Measurements from ENCODE around the gene ERN2.

- no peak for TF ChIP-seq PRRX2 (CRISPR knock-in tag; IDR thresholded peaks at IDR 0.05)
- TF ChIP-seq, protein P1, sequence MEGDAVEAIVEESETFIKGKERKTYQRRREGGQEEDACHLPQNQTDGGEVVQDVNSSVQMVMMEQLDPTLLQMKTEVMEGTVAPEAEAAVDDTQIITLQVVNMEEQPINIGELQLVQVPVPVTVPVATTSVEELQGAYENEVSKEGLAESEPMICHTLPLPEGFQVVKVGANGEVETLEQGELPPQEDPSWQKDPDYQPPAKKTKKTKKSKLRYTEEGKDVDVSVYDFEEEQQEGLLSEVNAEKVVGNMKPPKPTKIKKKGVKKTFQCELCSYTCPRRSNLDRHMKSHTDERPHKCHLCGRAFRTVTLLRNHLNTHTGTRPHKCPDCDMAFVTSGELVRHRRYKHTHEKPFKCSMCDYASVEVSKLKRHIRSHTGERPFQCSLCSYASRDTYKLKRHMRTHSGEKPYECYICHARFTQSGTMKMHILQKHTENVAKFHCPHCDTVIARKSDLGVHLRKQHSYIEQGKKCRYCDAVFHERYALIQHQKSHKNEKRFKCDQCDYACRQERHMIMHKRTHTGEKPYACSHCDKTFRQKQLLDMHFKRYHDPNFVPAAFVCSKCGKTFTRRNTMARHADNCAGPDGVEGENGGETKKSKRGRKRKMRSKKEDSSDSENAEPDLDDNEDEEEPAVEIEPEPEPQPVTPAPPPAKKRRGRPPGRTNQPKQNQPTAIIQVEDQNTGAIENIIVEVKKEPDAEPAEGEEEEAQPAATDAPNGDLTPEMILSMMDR (IDR thresholded peaks at IDR 0.05), result no peak
- TF ChIP-seq, protein P2, sequence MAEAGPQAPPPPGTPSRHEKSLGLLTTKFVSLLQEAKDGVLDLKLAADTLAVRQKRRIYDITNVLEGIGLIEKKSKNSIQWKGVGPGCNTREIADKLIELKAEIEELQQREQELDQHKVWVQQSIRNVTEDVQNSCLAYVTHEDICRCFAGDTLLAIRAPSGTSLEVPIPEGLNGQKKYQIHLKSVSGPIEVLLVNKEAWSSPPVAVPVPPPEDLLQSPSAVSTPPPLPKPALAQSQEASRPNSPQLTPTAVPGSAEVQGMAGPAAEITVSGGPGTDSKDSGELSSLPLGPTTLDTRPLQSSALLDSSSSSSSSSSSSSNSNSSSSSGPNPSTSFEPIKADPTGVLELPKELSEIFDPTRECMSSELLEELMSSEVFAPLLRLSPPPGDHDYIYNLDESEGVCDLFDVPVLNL (CRISPR knock-in tag; IDR thresholded peaks at IDR 0.05; ENCODE audit: borderline replicate concordance, low read depth), result no peak
- TF ChIP-seq, protein P3, sequence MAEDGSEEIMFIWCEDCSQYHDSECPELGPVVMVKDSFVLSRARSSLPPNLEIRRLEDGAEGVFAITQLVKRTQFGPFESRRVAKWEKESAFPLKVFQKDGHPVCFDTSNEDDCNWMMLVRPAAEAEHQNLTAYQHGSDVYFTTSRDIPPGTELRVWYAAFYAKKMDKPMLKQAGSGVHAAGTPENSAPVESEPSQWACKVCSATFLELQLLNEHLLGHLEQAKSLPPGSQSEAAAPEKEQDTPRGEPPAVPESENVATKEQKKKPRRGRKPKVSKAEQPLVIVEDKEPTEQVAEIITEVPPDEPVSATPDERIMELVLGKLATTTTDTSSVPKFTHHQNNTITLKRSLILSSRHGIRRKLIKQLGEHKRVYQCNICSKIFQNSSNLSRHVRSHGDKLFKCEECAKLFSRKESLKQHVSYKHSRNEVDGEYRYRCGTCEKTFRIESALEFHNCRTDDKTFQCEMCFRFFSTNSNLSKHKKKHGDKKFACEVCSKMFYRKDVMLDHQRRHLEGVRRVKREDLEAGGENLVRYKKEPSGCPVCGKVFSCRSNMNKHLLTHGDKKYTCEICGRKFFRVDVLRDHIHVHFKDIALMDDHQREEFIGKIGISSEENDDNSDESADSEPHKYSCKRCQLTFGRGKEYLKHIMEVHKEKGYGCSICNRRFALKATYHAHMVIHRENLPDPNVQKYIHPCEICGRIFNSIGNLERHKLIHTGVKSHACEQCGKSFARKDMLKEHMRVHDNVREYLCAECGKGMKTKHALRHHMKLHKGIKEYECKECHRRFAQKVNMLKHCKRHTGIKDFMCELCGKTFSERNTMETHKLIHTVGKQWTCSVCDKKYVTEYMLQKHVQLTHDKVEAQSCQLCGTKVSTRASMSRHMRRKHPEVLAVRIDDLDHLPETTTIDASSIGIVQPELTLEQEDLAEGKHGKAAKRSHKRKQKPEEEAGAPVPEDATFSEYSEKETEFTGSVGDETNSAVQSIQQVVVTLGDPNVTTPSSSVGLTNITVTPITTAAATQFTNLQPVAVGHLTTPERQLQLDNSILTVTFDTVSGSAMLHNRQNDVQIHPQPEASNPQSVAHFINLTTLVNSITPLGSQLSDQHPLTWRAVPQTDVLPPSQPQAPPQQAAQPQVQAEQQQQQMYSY (CRISPR knock-in tag; IDR thresholded peaks at IDR 0.05), result no peak
Measured at GRCh38 chr16:23741675-23742303, 28.8 kb upstream of the ERN2 start.

All from WTC11 (cell line).